Liver (tissue), 9 donors: ENCODE data around the gene CEBPG. TPM values are rescaled to one million over a fixed set of nuclear protein-coding genes. Genes with fewer than 3 reads are reported as not detected.
A peak's percentile ranks its signal among the peaks of the same experiment; 100 is the strongest.

Source experiments
- DNase-seq: peaks from one replicate; pipeline ENCODE4 v3.0.0-alpha.2; 2017; ENCODE audit warnings: low spot score
- H3K27ac ChIP-seq, 2 donors: one replicate each; pipeline ENCODE4 v1.7.0; 2013; ENCODE audit warnings: inconsistent platforms in 2 of 2, low read length in 2 of 2, control low read depth in 1 of 2, low read depth in 1 of 2, mild to moderate bottlenecking in 1 of 2
- H3K27me3 ChIP-seq, 4 donors: one replicate each; pipeline versions ENCODE4 v1.6.1 to v1.7.0; 2013; ENCODE audit warnings: low read length in 3 of 4, inconsistent platforms in 1 of 4, mild to moderate bottlenecking in 1 of 4, moderate library complexity in 1 of 4; ENCODE audit not compliant: control insufficient read depth in 4 of 4, insufficient read depth in 4 of 4
- H3K36me3 ChIP-seq, 4 donors: one replicate each; pipeline versions ENCODE4 v1.6.1 to v1.7.0; 2013; ENCODE audit warnings: low read length in 3 of 4, mild to moderate bottlenecking in 3 of 4, low read depth in 1 of 4, moderate library complexity in 1 of 4; ENCODE audit not compliant: control insufficient read depth in 4 of 4, insufficient read depth in 3 of 4
- H3K4me1 ChIP-seq, 4 donors: one replicate each; pipeline versions ENCODE4 v1.6.1 to v1.7.0; 2013; ENCODE audit warnings: low read length in 3 of 4, mild to moderate bottlenecking in 3 of 4, moderate library complexity in 1 of 4; ENCODE audit not compliant: control insufficient read depth in 4 of 4, insufficient read depth in 4 of 4
- H3K4me3 ChIP-seq, 3 donors: one replicate each; pipeline versions ENCODE4 v1.6.1 to v1.7.0; 2013; ENCODE audit warnings: low read length in 3 of 3, control low read depth in 1 of 3, low read depth in 1 of 3, mild to moderate bottlenecking in 1 of 3
- H3K9ac ChIP-seq, 2 donors: one replicate each; pipeline ENCODE4 v1.7.0; 2013; ENCODE audit warnings: low read length in 2 of 2, mild to moderate bottlenecking in 2 of 2, moderate library complexity in 2 of 2, control low read depth in 1 of 2, low read depth in 1 of 2
- H3K9me3 ChIP-seq, 4 donors: one replicate each; pipeline versions ENCODE4 v1.6.1 to v1.7.0; 2013; ENCODE audit warnings: low read length in 3 of 4; ENCODE audit not compliant: control insufficient read depth in 4 of 4
- EGR1 ChIP-seq, 2 donors: IDR thresholded peaks; 2 replicates each; pipeline ENCODE4 v1.6.1; 2016 to 2018; ENCODE audit warnings: antibody characterized with exemption in 2 of 2, low read depth in 2 of 2
- FOXA1 ChIP-seq: IDR thresholded peaks from 2 replicates; pipeline ENCODE4 v1.6.1; 2016; ENCODE audit warnings: antibody characterized with exemption
- FOXA2 ChIP-seq: IDR thresholded peaks from 2 replicates; pipeline ENCODE4 v1.6.1; 2016; ENCODE audit warnings: antibody characterized with exemption
- GABPA ChIP-seq, 2 donors: IDR thresholded peaks in 1 of 2; conservative IDR thresholded peaks in 1 of 2; 2 replicates each; pipeline ENCODE4 v1.6.1; 2016; ENCODE audit warnings: antibody characterized with exemption in 2 of 2, mild to moderate bottlenecking in 1 of 2, moderate library complexity in 1 of 2
- HNF4A ChIP-seq, 2 donors: conservative IDR thresholded peaks; 2 replicates each; pipeline ENCODE4 v1.6.1; 2016; ENCODE audit warnings: antibody characterized with exemption in 2 of 2, mild to moderate bottlenecking in 2 of 2
- HNF4G ChIP-seq: IDR thresholded peaks from 2 replicates; pipeline ENCODE4 v1.6.1; 2016; ENCODE audit warnings: antibody characterized with exemption
- JUND ChIP-seq, 2 donors: IDR thresholded peaks; 2 replicates each; pipeline ENCODE4 v1.6.1; 2016; ENCODE audit warnings: antibody characterized with exemption in 2 of 2
- NR2F2 ChIP-seq: IDR thresholded peaks from 2 replicates; pipeline ENCODE4 v1.6.1; 2016; ENCODE audit warnings: antibody characterized with exemption
- RAD21 ChIP-seq, 2 donors: IDR thresholded peaks; 2 replicates each; pipeline ENCODE4 v1.6.1; 2016; ENCODE audit warnings: antibody characterized with exemption in 2 of 2, mild to moderate bottlenecking in 2 of 2
- RXRA ChIP-seq, 2 donors: IDR thresholded peaks; 2 replicates each; pipeline ENCODE4 v1.6.1; 2017 to 2018; ENCODE audit warnings: antibody characterized with exemption in 2 of 2, mild to moderate bottlenecking in 1 of 2
- SP1 ChIP-seq: IDR thresholded peaks from 2 replicates; pipeline ENCODE4 v1.6.1; 2018; ENCODE audit warnings: antibody characterized with exemption, mild to moderate bottlenecking
- TAF1 ChIP-seq: conservative IDR thresholded peaks from 2 replicates; pipeline ENCODE4 v1.6.1; 2016; ENCODE audit warnings: antibody characterized with exemption, mild to moderate bottlenecking
- YY1 ChIP-seq: IDR thresholded peaks from 2 replicates; pipeline ENCODE4 v1.6.1; 2016; ENCODE audit warnings: antibody characterized with exemption, mild to moderate bottlenecking
- WGBS: extraction: QIAGEN DNeasy Blood & Tissue Kit; methylation state at CpG from one replicate; pipeline ENCODE4 v1.1.7; 2013; 5-methylcytosine and 5-hydroxymethylcytosine counted together
- polyA plus RNA-seq, 2 donors: library from polyadenylated mRNA; stranded (reverse) in 1 of 2; unstranded in 1 of 2; fragments of 200-250 nt in 1 of 2; fragments of >200 nt in 1 of 2; fragmentation: Nextera tagmentation in 1 of 2; extraction: Ambion mirVana in 1 of 2; gene quantifications; one replicate each; pipeline versions ENCODE4 v1.2.1 to v1.2.3, GENCODE V29; 2013 to 2015
- total RNA-seq, 2 donors: library from RNA; depleted of rRNA; stranded (reverse); fragments of >200 nt; gene quantifications; one replicate each; pipeline ENCODE4 v1.2.3, GENCODE V29; 2014
- TF ChIP-seq, protein P1 (sequence below): IDR thresholded peaks from 2 replicates; pipeline ENCODE4 v1.6.1; 2016; ENCODE audit warnings: antibody characterized with exemption, mild to moderate bottlenecking
- TF ChIP-seq, protein P2 (sequence below): fragments of 150-350 bp; IDR thresholded peaks from 2 replicates; pipeline ENCODE4 v1.5.1; 2017; ENCODE audit warnings: improper control_type of control experiment, low read depth, low read length; ENCODE audit not compliant: missing input control
- TF ChIP-seq, protein P3 (sequence below): IDR thresholded peaks from 2 replicates; pipeline ENCODE4 v1.6.1; 2016; ENCODE audit warnings: antibody characterized with exemption
- TF ChIP-seq, protein P4 (sequence below): IDR thresholded peaks from 2 replicates; pipeline ENCODE4 v1.6.1; 2016; ENCODE audit warnings: antibody characterized with exemption
- TF ChIP-seq, protein P5 (sequence below): IDR thresholded peaks from 2 replicates; pipeline ENCODE4 v1.6.1; 2016; ENCODE audit warnings: antibody characterized with exemption
- donor health status: healthy.
- donor health status: healthy.
- donor health status: healthy.
- donor health status: healthy.
- donor health status: healthy.

Gene CEBPG
- 10 to 100 TPM; 18.0 to 36.1 TPM for total RNA-seq
- 10 to 100 TPM; 16.9 to 30.3 TPM for polyA plus RNA-seq

DNA sequence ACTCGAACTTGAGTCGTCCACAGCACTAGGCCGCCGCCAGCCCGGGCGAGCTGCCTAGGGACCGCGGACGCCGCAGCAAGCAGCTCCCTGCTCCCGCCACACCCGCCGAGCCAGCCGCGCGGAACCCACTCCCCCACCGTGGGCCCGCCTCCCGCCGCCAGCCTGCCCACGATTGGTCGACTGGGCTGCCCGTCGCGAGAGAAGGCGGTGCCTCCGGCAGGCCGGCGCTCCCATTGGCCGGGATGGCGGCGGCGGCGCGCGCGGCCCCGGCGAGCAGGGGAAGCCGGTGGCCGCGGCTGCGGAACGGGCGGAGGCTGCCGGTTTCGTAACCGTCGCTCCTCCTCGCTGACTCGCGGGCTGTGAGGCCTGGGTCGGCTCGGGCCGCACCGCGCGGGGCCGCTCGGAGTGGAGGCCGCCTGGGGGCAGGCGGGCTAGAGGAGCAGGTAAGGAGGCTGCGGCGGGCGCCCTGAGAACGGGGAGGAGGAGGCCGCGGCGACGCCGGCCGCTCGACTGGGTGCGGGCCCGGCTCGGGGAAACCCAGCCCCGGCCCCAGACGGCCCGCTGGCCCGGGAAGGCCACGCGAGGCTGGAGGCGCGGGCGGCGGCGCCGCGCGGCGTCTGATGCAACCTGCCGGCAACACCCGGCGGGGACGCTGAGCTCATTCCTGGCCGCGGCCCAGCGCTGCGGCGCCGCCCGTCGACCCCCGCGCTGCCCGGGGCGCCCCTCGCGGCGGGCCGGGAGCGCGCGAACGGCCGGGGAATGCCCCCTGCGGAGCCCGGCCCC lies at the start of gene CEBPG:
CEBPG (plus strand) TSS at position 257 of the 783 bp plus-strand sequence. CDS start 5,531 bp downstream, outside the sequence.
- Histone ChIP-seq H3K36me3 (no peaks in the 10 kb centered on the region), H3K27me3 (no peaks in the 10 kb centered on the region), H3K4me3 (peak within 1 kb of the TSS; percentile 92 to 94 (median 93)), H3K9me3 (no peaks in the 10 kb centered on the region), H3K9ac (peak within 1 kb of the TSS; percentile 92 to 100), H3K27ac (peak within 1 kb of the TSS; percentile 92 to 96), H3K4me1 (peaks cover 8 to 48% (median 33%) of the 10 kb centered on the region in 4 donors)
- TF ChIP-seq HNF4G (no peak), FOXA2 (no peak), FOXA1 (no peak), EGR1 (IDR thresholded peaks at IDR 0.05; ENCODE audit: low read depth in 2 of 2) (no peak), RXRA (IDR thresholded peaks at IDR 0.05) (no peak), RAD21 (IDR thresholded peaks at IDR 0.05) (no peak), TAF1 (no peak), YY1 (peak; percentile 43), SP1 (peak; percentile 28), GABPA (IDR thresholded peaks at IDR 0.05 in 1 of 2, conservative IDR thresholded peaks at IDR 0.05 in 1 of 2) (no peak), HNF4A (conservative IDR thresholded peaks at IDR 0.05) (no peak), NR2F2 (no peak), JUND (IDR thresholded peaks at IDR 0.05) (no peak)
- TF ChIP-seq, protein P1, sequence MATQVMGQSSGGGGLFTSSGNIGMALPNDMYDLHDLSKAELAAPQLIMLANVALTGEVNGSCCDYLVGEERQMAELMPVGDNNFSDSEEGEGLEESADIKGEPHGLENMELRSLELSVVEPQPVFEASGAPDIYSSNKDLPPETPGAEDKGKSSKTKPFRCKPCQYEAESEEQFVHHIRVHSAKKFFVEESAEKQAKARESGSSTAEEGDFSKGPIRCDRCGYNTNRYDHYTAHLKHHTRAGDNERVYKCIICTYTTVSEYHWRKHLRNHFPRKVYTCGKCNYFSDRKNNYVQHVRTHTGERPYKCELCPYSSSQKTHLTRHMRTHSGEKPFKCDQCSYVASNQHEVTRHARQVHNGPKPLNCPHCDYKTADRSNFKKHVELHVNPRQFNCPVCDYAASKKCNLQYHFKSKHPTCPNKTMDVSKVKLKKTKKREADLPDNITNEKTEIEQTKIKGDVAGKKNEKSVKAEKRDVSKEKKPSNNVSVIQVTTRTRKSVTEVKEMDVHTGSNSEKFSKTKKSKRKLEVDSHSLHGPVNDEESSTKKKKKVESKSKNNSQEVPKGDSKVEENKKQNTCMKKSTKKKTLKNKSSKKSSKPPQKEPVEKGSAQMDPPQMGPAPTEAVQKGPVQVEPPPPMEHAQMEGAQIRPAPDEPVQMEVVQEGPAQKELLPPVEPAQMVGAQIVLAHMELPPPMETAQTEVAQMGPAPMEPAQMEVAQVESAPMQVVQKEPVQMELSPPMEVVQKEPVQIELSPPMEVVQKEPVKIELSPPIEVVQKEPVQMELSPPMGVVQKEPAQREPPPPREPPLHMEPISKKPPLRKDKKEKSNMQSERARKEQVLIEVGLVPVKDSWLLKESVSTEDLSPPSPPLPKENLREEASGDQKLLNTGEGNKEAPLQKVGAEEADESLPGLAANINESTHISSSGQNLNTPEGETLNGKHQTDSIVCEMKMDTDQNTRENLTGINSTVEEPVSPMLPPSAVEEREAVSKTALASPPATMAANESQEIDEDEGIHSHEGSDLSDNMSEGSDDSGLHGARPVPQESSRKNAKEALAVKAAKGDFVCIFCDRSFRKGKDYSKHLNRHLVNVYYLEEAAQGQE = peak; percentile 34
- TF ChIP-seq, protein P2, sequence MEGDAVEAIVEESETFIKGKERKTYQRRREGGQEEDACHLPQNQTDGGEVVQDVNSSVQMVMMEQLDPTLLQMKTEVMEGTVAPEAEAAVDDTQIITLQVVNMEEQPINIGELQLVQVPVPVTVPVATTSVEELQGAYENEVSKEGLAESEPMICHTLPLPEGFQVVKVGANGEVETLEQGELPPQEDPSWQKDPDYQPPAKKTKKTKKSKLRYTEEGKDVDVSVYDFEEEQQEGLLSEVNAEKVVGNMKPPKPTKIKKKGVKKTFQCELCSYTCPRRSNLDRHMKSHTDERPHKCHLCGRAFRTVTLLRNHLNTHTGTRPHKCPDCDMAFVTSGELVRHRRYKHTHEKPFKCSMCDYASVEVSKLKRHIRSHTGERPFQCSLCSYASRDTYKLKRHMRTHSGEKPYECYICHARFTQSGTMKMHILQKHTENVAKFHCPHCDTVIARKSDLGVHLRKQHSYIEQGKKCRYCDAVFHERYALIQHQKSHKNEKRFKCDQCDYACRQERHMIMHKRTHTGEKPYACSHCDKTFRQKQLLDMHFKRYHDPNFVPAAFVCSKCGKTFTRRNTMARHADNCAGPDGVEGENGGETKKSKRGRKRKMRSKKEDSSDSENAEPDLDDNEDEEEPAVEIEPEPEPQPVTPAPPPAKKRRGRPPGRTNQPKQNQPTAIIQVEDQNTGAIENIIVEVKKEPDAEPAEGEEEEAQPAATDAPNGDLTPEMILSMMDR = peak; percentile 18
- TF ChIP-seq, protein P3, sequence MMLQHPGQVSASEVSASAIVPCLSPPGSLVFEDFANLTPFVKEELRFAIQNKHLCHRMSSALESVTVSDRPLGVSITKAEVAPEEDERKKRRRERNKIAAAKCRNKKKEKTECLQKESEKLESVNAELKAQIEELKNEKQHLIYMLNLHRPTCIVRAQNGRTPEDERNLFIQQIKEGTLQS = no peak
- TF ChIP-seq, protein P4, sequence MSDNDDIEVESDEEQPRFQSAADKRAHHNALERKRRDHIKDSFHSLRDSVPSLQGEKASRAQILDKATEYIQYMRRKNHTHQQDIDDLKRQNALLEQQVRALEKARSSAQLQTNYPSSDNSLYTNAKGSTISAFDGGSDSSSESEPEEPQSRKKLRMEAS = no peak
- TF ChIP-seq, protein P5, sequence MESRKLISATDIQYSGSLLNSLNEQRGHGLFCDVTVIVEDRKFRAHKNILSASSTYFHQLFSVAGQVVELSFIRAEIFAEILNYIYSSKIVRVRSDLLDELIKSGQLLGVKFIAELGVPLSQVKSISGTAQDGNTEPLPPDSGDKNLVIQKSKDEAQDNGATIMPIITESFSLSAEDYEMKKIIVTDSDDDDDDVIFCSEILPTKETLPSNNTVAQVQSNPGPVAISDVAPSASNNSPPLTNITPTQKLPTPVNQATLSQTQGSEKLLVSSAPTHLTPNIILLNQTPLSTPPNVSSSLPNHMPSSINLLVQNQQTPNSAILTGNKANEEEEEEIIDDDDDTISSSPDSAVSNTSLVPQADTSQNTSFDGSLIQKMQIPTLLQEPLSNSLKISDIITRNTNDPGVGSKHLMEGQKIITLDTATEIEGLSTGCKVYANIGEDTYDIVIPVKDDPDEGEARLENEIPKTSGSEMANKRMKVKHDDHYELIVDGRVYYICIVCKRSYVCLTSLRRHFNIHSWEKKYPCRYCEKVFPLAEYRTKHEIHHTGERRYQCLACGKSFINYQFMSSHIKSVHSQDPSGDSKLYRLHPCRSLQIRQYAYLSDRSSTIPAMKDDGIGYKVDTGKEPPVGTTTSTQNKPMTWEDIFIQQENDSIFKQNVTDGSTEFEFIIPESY = no peak
- under 1% methylated on average over 118 of the region's 118 CpGs for WGBS
- peak; percentile 97 for DNase-seq
